OCI-LY1 (cell line): Measurements from ENCODE around the gene ROR2.

Source experiments
- EZH2 ChIP-seq: fragments of 200-600 bp; sonication (generic), shearing (Covaris generic); IDR thresholded peaks from 2 replicates; pipeline ENCODE4 v1.8.0; 2017; ENCODE audit warnings: borderline replicate concordance, mixed run types, mild to moderate bottlenecking, antibody characterized with exemption, low read length, moderate library complexity, mixed read lengths
- TF ChIP-seq, protein P1 (sequence below): fragments of 200-600 bp; sonication (generic), shearing (Covaris generic); IDR thresholded peaks from 2 replicates; pipeline ENCODE4 v1.5.1; 2017; ENCODE audit warnings: mild to moderate bottlenecking, antibody characterized with exemption, low read length, moderate library complexity, mixed read lengths

GRCh38 chr9:91693226-91693625, 256.8 kb downstream of the ROR2 start:
- TF ChIP-seq, protein P1, sequence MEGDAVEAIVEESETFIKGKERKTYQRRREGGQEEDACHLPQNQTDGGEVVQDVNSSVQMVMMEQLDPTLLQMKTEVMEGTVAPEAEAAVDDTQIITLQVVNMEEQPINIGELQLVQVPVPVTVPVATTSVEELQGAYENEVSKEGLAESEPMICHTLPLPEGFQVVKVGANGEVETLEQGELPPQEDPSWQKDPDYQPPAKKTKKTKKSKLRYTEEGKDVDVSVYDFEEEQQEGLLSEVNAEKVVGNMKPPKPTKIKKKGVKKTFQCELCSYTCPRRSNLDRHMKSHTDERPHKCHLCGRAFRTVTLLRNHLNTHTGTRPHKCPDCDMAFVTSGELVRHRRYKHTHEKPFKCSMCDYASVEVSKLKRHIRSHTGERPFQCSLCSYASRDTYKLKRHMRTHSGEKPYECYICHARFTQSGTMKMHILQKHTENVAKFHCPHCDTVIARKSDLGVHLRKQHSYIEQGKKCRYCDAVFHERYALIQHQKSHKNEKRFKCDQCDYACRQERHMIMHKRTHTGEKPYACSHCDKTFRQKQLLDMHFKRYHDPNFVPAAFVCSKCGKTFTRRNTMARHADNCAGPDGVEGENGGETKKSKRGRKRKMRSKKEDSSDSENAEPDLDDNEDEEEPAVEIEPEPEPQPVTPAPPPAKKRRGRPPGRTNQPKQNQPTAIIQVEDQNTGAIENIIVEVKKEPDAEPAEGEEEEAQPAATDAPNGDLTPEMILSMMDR, result no peak
- no peak for TF ChIP-seq EZH2
